RKO (cell line): Measurements from ENCODE around the gene RAD54L2.
"Not testable (repeated sequence)": the region's sequence is repeated elsewhere in the genome, so short reads cannot be mapped to it uniquely, and the experiment has no call there.

Experiments used
- DNase-seq: peaks from one replicate; pipeline ENCODE4 v3.0.0-alpha.2; 2016; ENCODE audit warnings: low spot score

The RAD54L2 gene, protein sequence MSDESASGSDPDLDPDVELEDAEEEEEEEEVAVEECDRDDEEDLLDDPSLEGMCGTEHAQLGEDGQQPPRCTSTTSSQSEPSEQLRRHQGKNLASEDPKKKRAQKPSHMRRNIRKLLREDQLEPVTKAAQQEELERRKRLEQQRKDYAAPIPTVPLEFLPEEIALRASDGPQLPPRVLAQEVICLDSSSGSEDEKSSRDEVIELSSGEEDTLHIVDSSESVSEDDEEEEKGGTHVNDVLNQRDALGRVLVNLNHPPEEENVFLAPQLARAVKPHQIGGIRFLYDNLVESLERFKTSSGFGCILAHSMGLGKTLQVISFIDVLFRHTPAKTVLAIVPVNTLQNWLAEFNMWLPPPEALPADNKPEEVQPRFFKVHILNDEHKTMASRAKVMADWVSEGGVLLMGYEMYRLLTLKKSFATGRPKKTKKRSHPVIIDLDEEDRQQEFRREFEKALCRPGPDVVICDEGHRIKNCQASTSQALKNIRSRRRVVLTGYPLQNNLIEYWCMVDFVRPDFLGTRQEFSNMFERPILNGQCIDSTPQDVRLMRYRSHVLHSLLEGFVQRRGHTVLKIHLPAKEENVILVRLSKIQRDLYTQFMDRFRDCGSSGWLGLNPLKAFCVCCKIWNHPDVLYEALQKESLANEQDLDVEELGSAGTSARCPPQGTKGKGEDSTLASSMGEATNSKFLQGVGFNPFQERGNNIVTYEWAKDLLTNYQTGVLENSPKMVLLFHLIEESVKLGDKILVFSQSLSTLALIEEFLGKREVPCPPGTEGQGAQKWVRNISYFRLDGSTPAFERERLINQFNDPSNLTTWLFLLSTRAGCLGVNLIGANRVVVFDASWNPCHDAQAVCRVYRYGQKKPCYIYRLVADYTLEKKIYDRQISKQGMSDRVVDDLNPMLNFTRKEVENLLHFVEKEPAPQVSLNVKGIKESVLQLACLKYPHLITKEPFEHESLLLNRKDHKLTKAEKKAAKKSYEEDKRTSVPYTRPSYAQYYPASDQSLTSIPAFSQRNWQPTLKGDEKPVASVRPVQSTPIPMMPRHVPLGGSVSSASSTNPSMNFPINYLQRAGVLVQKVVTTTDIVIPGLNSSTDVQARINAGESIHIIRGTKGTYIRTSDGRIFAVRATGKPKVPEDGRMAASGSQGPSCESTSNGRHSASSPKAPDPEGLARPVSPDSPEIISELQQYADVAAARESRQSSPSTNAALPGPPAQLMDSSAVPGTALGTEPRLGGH (N-terminal part only)

DNA sequence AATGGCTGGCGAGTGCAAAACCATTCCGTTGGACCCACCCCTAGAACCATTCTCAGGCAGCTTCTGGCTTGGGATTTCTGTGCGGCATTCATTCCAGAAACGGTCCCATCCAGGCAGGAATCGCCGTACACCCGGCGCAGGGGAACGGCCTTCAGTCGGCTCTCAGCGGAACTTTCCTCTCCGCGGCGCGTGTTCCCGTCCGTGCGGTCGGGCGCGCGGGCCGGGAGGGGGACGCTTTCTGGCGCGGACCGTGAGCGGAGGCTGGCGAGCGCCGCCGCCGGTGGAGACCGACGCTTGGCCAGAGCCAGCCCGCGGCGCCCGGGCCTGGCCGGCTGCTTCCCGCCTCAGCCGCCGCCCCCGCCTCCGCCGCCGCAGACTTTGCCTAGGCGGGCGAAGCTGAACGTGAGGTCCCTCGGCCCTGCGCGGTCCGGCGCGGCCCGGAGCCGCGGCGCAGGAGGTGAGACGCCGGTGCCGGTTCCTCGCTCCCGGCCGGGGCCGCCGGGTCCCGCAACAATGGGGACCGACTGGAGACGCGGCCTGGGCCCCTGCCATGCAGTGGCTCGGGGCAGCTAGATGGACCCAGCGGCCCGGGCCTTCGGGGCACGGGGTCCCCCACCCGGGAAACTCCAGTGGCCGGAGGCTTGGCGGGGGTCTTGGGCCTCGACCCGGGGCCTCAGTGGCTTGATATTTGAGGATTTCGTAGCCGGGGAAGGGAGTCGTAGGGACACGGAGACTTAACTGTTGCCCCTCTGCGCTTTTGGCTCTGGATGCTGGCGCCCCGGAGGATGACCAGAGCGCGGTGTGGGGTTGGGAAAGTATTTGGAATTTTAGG, at the start of gene RAD54L2:
TSS of gene RAD54L2 (plus strand) at position 261 of the 832 bp plus-strand sequence. CDS start 51,702 bp downstream, outside the sequence.
- peak; percentile 79 for DNase-seq

DNA sequence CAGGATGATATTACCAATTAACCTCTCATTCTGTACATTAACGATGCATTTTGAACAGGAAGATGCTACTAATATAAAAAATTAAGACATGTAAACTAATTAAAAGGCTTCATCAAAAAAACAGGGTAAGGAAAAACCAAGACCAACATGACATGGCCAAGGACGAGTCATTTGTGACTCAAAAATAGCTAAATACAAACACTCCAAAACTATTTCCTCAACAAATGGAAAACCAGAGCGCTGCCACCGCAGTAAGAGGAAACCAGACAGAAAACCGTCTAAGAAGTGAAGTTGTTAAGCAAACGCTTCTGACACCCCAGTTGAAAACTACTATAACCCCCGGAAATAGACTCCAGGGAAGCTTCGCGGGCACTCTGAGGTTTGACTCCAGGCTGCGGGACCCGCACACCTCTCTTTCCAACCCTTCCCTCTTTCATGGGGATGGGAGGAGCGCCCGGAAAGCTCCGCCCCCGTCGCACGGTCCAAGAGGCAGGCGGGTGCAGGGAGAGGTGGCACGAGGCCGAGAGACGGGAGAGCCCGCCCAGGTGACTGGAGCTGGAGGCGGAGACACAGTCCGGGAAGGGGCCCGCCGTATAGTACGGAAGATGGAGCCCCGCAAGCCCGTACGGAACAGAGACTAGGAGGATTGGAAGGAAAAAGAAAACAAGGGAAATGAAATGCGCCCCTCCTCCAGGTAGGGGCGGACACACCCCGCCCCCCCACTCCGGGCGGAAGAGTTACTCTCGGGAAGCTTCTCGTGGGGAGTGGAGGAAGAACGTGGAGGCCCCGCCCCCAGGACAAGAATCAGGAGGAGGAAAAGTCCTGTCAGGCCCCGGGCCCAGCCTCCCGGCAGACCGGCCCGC, 39.4 kb upstream of the RAD54L2 start:
- DNase-seq, result peak; percentile 90

DNA sequence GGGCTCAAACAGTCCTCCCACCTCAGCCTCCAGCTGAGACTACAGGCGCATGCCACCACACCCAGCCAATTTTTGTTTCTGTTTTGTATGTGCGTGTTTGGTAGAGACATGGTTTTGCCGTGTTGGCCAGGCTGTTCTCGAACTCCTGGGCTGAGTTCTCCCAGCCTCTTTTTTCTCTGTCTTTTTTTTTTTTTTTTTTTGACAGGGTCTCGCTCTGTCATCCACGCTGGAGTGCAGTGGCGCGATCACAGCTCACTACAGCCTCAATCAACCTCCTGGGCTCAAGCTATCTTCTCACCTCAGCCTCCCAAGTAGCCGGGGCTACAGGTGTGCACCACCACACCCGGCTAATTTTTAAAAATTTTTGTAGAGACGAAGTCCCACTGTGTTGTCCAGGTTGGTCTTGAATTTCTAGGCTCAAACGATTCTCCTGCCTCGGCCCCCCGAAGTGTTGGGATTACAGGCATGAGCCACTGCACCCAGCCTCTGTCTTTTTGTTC, 37.8 kb upstream of the RAD54L2 start:
- DNase-seq, result no peak

DNA sequence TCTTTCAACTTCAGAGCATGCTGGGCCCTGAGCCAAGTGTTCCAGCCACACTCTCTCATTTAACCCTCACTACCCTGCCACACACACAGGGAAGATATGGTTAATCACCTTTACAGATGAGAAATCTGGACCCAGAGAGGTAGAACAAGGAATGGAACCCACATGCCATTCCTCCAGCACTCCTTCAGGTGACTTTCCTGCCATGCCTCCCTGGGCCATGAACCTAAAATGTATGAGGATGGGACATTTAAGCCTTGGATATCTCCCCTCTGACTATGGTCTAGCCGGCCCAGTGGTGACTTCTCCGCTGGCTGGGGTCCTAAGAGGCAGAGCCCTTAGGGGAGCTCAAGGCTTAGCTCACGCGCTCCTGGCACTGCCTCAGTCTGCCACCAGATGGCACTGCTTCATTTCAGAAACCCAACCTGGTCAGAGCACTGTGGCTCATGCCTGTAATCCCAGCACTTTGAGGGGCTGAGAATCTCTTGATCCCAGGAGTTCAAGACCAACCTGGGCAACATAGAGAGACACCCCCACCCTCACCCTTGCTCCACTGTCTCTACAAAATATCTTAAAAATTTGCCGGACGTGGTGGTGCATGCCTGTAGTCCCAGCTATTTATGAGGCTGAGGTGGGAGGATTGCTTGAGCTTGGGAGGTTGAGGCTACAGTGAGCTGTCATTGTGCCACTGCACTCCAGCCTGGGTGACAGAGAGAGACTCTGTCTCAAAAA, 36.5 kb upstream of the RAD54L2 start:
- DNase-seq, result peak; percentile 79

DNA sequence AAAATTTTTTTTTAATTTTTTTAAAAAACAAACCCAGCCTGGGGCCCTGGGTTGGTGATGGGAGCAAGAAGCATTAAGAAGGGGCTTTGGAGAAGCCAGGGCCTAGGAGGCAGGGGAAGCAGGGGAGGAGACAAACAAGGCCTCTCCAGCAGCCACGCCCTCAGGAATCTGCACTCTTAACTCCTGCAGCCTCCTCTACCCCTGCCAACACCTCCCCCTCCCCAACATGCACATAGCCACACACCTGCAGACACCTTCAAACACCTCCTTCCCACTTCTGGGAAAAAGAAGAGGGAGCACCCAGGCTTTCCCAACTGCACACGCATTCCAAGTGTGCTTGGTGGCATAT, 36.0 kb upstream of the RAD54L2 start:
- no peak for DNase-seq

DNA sequence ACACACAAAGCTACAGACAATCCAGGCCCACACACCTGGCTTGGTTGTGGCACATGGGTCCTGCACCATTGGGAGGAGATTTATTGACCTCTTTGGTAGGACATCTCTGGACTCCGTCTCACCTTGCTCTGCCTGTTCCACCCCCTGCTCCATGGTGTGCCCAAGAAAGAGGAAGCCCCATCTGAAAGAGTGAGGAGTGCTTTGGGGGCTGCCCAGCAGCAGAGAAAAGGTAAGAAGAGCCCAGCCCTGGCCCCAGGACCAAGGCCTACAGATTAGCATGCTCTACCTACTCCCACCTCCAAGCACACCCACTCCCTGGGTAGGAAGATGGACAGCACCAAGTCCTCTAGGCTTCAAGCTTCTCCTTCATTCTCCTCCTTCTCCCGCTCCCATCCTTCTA, 35.5 kb upstream of the RAD54L2 start:
- no peak for DNase-seq

DNA sequence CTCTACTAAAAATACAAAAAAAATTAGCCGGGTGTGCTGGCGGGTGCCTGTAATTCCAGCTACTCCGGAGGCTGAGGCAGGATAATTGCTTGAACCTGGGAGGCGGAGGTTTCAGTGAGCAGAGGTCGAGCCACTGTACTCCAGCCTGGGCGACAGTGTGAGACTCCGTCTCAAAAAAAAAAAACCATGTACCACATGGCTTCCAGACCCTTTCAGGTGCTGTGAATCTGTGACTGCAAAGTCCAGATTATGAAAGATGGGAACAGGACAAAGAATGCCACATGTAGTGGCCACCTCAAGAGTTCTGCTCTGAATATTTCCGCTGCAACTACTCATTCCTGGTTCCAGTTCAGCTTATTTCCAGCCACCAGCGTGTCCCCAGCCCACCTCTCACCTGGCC, 30.3 kb upstream of the RAD54L2 start:
- no peak for DNase-seq

DNA sequence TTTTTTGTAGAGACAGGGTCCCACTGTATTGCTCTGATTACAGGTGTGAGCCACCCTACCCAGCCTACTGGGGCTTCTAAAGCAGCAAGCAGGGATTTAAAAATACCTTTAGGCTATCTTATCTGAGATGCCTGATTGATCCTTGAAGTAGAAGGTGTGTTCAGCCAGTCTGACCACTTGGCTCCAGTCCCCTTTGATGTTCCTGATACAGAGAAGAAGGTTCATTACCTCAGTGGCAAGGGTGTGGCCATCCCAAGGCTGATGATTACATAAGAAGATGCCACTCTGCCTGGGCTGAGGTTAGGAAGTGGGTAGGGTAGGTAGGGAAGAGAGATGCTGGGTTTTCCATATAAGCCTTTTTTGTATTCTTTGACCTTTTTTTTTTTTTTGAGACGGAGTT, 27.5 kb upstream of the RAD54L2 start:
- no peak for DNase-seq

DNA sequence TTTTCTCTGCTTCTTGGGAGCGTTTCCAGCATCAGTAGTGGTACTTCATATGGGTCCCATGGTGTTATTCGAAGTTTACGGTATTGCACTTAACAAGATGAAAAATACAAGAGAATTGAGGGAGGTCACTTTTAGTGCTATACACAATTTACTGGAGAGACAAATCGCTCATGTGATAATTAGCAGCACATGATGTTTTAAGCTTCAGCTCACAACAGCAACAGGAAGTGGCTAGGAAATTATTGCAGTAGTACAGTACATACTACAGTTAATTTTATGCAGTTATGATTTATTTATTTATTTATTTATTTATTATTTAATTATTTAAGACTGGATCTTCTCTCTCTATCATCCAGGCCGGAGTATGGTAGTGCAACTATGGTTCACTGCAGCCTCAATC, 24.3 kb upstream of the RAD54L2 start:
- DNase-seq, result no peak

DNA sequence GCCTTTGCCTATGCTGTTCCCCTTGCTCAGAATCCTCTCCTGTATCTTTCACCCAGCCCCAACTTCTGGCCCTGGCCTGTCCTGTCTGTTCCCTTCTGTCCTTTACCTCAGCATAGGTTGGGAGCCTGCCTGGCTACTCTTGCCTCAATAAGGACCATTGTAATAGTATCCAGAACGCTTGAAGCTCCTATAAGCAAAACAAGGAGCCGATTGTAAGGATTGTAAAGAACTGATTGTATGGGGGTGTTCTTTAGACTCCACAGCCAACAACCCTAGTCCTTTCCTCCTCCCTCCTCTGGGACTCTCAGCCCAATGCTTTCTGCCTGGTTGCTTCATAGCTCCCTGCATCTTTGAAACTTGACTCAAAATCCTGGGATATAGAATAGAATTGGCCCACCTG, 18.7 kb upstream of the RAD54L2 start:
- no peak for DNase-seq

DNA sequence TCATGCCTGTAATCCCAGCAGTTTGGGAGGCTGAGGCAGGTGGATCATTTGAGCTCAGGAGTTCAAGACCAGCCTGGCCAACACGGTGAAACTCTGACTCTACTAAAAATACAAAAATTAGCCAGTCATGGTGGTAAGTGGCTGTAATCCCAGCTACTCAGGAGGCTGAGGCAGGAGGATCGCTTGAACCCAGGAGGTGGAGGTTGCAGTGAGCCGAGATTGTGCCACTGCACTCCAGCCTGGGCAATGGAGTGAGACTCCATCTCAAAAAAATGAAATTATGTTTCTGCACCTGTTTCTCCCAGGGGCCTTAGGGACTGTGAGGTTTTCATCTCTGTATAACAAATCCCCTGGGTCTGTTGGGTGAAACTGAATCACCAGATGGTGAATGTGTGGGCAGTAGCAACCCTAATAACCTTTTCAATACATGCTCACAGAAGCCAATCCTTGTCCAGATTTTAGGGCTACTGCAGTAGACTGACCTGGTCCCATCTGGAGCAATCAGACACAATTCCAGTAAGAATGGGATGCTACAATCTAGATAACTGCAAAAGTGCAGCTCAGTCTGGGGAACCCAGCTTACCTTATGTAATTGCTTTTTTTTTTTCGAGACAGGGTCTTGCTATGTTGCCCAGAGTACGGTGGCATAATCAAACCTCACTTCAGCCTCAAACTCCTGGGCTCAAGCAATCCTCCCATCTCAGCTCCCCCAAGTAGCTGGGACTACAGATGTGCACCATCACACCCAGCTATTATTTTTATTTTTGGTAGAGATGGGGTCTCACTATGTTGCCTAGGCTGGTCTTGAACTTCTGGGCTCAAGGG, 17.4 kb upstream of the RAD54L2 start:
- DNase-seq, result not testable (repeated sequence)

DNA sequence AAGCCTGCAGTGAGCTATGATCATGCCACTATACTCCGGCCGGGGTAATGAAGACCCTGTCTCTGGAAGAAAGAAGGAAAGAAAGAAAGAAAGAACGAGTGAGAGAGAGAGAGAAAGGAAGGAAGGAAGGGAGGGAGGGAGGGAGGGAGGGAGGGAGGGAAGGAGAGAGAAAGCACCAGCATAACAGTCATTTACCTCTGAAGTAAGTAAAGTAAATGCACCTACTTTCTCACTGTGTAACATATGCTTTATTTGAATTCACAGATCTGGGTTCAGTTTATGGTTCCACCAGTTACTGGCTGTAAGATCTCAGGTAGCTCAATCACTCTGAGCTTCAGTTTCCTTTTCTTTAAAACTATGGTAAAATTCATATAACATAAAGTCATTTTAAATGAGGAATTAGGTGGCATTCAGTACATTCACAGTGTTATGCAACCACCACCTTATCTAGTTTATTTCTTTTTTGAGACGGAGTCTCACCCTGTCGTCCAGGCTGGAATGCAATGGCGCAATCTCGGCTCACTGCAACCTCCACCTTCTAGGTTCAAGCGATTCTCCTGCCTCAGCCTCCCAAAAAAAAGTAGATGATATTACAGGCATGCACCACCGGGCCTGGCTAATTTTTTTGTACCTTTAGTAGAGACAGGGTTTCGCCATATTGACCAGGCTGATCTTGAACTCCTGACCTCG, 16.1 kb upstream of the RAD54L2 start:
- no peak for DNase-seq

DNA sequence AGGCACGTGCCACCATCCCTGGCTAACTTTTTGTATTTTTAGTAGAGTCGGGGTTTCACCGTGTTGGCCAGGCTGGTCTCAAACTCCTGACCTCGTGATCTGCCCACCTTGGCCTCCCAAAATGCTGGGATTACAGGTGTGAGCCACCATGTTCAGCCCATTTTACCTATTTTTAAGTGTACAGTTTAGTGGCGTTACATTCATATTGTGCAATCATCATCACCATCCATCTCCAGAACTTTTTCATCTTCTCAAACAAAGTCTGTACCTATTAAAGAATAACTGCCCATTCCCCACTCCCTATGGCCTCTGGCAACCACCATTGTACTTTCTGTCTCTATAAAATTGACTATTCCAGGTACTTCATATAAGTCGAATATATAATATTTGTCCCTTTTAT, 13.6 kb upstream of the RAD54L2 start:
- DNase-seq, result not testable (repeated sequence)

DNA sequence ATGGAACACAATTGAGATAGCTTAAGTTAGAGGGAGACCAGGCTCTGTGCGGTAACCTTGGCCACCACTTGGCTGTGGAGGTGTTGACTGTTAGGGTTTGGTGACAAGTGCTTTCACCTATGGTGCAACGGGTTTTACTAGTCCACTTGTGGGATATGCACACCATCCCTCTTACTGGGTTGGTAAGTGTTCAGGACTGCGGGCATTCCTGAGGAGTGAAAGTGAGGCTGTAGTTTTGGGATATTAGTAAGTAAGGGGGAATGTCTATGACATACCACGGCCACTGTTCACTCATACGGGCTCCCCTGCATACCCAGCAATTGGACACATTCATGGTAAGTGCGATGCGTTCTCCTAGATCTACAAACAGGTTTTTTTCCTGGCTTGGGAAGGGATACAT, 8.0 kb upstream of the RAD54L2 start:
- no peak for DNase-seq

DNA sequence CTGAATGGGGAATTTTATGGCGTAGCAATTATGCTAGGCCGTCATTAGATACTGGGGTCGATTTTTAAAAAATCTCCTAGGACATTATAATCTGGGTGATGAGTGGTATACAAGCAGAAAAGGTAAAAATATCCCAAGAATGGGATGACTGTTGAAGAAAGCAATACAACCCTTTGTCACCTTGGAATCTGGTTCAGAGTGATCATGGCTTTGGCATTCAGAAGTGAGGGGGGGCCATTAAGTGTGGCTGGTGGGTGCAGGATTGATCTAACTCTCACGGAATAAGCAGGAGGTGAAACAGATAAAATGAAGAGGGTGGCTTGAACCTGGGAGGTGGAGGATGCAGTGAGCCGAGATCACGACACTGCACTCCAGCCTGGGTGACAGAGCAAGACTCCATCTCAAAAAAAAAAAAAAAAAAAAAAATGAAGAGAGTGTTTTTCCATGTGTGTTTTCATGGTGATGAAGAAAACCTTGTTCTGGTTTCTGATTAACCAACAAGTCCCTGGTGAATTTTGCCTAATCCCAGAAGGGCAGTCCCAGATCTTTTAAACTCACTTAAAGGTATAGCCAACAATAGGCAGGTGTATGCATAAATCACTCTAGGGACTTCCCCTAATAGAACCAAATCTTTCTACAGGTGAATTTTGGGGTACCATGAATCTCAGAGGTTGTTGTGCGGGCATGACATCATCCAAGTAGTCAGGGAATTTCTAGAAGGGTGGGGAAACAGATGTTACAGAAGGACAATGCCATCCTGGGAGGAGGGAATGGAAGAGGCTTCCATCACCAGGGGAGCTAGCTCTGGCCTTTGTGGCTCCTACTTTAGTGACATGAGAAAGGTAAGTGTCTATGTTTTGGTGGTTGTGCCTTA, 3.1 kb upstream of the RAD54L2 start:
- no peak for DNase-seq

DNA sequence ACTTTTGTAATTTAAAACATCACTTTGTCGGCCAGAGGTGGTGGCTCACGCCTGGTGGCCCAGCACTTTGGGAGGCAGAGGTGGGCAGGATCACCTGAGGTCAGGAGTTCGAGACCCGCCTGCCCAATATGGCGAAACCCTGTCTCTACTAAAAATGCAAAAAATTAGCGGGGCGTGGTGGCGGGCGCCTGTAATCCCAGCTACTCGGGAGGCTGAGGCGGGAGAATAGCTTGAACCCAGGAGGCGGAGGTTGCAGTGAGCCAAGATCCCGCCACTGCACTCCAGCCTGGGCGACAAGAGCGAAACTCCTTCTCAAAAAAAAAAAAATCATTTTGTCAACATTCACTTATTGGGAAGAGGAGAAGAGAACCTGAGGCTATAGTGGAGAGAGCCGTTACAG, 888 bp upstream of the RAD54L2 start:
- not testable (repeated sequence) for DNase-seq

DNA sequence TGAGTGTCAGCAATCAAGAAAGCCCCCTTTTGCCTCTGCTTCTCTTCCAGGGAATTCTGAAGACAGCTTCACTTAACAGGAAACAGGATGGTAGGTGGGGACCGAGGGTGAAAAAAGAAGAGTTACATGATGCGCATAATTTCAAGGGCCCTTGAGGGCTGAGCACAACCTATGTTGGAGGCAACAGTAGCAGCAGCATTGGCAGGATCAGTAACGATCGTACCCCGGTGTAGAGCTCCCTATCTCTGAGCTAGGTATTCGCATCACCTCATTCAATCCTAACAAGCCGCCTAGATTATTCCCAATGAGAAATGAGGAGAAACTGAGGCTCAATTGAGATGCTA, 432 bp upstream of the RAD54L2 start:
- no peak for DNase-seq
